HG02981 (cell line): Measurements from ENCODE around the gene SURF1.
"Not testable (repeated sequence)": the region's sequence is repeated elsewhere in the genome, so short reads cannot be mapped to it uniquely, and the experiment has no call there.

Experiments used
- ATAC-seq: cut with Tn5 transposase; IDR thresholded peaks from one replicate; pipeline ENCODE4 v1.9.1; 2021; ENCODE audit warnings: mild to moderate bottlenecking, moderate library complexity; ENCODE audit not compliant: unreplicated experiment

Gene SURF1, protein sequence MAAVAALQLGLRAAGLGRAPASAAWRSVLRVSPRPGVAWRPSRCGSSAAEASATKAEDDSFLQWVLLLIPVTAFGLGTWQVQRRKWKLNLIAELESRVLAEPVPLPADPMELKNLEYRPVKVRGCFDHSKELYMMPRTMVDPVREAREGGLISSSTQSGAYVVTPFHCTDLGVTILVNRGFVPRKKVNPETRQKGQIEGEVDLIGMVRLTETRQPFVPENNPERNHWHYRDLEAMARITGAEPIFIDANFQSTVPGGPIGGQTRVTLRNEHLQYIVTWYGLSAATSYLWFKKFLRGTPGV

DNA sequence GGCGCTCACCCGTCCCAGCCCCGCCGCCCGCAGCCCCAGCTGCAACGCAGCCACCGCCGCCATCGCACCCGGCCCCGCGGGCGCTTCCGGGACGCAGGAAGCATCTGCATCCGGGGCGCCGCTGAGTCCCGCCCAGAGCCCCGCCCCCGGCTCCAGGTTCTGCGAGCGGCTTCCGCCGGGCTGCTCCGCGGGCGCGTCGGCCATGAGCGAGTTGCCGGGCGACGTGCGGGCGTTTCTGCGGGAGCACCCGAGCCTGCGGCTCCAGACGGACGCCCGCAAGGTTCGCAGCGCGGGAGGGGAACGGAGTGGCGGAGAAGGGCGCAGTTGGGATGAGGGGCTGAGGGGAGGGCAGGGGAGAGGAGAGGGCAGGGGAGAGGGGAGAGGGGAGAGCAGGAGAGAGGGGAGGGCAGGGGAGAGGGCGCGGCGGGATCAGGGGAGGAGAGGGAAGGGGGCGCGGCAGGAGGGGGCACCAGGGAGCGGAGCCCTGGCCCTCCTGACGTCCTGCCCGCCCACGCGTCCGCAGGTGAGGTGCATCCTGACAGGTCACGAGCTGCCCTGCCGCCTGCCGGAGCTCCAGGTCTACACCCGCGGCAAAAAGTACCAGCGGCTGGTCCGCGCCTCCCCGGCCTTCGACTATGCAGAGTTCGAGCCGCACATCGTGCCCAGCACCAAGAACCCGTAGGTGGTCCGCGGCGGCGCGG lies at the start of gene SURF1, which contains the start of gene SURF2:
TSS of gene SURF1 (minus strand) at position 97 of the 701 bp plus-strand sequence. CDS start at position 63, 34 bp downstream.
TSS of gene SURF2 (plus strand) at position 160 of the 701 bp plus-strand sequence. CDS start at position 203, 43 bp downstream.
- peak; percentile 73 for ATAC-seq

DNA sequence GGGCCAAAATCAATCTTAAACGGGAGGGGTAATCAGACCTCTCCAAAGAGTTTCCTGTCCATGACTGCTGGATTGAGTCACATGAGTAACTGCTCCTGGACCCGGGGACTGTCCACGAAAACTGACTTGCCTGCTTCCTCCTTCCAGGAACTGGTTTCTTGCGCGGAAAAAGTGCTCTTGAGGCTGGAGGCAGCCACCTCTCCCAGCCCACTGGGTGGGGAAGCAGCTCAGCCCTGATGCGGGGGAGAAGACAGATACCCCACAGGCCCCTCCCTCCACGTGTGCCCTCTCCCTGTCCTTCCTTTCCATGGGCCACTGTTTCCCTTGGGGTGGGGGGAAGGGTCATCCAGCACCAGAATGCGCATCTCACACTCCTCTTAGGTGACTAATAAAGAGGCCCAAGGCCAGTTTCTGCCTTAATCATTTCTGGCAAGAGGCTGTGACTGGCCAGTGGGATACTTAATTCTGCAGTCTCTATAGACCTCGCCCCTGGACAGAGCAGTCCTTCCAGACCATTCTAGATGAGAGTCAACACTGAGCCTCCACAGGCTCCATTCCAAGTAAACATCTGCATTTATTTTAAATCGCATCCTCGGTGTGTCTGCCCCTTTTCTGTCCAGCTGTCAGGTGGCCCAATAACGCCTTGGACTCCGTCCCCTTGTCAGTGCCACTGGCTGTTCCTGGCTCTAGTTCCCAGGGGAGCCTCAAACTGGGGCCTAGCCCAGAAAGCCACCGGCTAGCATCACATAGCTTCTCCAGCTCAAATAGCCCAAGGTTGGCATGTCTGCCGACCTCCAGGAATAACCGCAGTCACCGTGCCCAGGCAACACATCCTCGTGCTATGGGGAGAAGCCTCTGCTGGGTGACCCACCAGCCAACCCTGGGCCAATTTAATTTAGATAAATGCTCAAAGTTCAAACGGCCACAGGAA lies 49.5 kb upstream of the SURF1 start:
- ATAC-seq, result no peak

DNA sequence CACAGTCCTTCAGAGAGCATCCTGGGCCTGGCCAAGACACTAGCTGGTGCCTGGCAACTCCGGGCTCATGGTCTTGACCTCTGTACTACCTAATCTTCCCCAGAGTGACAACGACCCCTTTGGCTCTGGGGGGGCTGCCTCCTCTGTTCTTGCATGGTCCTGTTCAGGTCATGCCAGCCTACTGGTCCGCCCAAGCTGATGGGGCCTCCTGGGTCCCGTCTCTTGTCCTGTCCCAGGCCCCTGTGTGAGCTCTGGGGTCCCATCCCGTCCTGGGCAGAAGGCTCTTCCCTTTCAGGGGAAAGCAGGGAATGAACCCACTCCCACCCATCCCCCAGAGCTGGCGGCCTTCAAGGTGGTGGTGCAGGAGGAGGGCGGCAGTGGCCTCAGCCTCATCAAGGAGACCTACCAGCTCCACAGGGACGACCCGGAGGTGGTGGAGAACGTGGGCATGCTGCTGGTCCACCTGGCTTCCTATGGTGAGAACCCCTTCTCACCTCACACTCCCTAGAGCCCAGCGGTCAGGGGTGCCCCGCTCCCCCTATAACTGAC lies 48.2 kb upstream of the SURF1 start:
- no peak for ATAC-seq

DNA sequence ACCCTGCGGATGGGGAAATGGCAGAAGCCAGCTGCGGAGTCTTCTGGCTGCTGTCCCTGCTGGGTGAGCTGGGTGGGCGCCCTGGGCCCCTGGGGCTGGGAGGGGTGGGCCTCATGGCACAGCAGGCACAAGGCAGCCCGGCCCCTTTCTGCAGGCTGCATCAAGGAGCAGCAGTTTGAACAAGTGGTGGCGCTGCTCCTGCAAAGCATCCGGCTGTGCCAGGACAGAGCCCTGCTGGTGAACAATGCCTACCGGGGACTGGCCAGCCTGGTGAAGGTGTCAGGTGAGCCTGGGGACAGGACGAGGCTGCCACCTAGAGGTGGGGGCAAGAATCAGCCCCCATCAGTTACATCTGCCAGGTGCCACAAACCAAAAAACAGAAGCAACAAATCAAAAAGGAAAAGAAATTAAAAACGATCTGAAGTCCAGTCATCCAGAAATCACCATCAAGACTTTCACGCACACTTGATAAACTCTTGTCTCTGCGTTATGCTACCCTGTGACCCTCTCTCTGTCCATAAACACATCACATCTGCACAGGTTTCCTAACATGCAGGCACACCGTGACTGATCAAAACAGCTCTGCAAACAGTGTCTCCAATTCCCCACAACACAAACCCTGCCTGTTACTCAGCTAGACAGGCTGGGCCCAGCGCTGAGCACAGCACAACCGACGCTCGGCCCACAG lies 47.6 kb upstream of the SURF1 start:
- ATAC-seq, result no peak

DNA sequence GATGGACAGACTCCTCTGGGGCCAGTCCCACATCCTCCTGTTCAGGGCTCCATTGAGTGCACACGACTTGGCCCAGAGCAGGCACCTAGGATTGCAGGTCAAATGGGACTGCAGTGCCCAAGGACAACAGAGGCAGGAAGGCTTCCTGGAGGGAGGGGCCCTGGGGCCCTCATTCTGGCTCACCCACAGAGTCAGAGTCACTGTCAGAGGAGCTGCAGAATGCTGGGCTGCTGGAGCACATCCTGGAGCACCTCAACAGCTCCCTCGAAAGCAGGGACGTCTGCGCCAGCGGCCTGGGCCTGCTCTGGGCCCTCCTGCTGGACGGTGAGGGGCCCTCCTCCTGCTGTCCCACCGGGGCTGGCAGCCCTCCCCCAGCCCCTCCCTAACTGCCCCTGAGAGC lies 46.4 kb upstream of the SURF1 start:
- no peak for ATAC-seq

DNA sequence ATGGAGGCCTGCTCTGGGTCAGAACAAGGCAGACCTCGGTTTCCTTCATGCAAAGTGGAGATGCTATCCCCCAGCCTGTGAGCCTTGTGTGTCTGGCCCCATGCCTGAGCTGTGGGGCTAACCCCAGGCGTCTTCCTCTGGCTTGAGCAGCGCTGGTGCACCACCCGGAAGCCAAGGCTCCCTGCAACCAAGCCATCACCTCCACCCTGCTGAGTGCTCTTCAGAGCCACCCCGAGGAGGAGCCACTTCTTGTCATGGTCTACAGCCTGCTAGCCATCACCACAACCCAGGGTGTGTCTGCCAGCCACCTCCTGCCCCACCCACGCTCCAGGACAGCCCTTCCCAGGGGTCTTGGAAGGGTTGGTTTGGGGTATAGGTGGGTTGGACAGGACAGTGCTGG lies 45.3 kb upstream of the SURF1 start:
- ATAC-seq, result no peak

DNA sequence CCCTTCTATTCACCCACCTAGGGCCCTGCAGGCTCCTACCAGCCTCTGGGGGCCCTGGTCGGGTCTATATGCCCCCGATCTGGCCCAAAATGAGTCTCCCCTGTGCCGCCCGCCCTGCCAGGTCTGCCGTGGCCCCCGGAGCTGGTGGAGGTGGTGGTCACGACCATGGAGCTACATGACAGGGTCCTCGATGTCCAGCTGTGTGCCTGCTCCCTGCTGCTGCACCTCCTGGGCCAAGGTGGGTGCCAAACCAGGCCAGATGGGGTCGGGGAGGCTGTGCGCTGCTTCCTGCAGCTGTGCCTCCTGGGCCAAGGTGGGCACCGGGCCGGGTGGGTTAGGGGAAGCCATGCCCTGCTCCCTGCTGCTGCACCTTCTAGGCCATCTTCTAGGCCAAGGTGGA lies 44.0 kb upstream of the SURF1 start:
- no peak for ATAC-seq

DNA sequence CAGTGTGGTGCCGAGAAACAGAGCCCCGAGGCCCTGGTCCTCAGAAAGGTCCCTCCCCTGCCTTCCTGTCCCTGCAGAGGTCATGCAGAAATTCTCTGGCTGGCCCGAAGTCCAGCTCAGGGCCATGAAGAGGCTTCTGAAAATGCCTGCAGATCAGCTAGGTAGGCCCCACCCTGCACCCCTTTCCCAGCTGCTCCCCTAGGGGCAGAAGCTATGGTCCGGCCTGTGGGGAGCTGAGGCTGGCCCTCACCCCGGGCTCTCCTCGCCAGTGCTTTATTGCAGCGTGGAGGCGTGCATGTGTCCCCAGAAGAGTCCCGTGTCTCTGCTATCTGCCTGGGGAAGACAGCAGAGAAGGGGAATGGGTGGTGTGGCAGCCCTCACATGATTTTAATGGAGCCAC lies 41.6 kb upstream of the SURF1 start:
- ATAC-seq, result no peak

DNA sequence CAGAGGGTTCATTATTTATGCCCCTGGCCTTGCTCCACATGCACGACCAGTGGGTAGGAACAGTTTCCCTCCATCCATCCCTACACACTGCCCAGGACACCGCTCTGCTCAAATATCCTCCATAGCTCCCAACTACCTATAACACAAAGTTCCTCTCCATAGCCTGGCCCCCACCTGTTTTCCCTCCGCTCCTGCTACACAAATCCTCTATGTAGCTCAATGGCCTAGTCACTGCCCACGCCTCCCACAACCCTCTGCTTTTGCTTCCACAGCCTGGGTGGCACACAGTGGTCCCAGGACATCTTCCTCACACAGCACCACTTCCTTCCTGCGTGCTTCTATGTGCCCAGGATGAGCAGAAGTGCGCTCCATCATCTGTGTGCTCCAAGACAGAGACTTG lies 41.1 kb upstream of the SURF1 start:
- ATAC-seq, result no peak

DNA sequence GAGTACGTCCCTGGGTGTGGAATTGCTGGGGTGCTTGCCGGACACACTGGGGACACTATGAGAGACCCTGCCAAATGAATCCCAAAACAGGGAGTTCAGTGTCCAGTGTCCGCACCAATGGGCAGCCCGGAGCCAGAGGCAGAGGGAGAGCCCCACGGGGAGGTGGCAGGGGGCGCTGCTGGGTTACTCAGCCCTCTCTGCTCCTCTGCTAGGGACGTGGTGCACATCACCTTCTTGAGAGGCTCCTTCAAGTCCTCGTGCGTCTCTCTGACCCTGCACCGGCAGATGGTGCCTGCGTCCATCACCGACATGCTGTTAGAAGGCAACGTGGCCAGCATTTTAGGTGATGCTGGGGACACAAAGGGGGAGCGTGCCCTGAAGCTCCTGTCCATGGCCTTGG lies 40.7 kb upstream of the SURF1 start:
- no peak for ATAC-seq

DNA sequence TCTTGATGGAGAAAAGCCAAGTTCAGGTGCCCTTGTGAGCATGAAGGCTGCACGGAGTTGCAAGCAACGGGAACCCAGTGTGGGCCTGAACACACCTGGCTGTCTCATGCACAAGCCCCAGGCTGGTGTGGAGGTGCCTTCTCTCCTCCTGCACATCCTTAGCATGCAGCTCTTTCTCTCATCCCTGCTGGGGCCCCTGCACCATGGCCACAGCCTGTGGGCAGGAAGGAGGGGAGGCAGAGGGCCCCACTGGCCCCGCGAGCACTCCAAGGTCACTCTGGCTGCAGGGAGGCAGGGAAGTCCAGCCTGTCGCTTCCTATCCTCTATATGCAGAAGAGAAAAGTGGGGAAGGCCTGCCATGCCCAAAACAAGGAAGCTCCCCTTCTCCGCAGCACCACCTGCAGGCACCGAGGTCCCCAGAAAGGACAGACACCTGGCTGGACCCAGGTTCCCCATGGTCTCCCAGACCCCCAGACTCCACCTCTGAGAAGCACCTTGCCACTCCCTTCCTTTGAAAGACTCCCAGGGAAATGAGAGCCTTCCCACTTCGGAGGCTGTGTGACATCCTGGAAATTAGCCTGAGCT lies 38.5 kb upstream of the SURF1 start:
- no peak for ATAC-seq

DNA sequence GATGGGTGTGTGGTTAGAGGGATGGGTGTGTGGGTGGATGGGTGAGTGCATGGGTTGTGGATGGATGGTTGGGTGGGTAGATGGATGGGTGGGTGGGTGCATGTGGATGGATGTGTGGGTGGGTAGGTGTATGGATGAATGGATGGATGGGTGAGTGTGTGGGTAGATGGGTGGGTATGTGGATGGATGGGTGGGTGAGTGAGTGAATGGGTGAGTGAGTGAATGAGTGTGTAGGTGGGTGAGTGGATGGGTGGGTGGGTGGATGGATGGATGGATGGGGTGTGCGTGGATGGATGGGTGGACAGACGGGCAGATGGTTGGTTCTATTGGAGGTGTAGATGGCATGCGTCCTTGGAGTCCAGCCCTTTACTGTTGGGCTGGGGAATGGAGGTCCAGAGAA lies 37.1 kb upstream of the SURF1 start:
- no peak for ATAC-seq

DNA sequence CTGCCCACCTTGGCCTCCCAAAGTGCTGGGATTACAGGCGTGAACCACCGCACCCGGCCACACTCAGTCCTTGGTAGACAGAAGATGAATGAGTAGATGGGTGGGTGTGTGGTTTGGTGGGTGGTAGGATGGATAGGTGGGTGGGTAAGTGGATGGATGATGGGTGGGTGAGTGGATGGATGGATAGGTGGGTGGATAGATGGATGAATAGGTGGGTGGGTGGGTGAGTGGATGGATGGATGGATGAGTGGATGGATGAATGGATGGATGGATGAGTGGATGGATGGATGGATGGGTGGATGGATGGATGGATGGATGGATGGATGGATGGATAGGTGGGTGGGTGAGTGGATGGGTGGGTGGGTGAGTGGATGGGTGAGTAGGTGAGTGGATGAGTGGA lies 36.0 kb upstream of the SURF1 start:
- ATAC-seq, result not testable (repeated sequence)

DNA sequence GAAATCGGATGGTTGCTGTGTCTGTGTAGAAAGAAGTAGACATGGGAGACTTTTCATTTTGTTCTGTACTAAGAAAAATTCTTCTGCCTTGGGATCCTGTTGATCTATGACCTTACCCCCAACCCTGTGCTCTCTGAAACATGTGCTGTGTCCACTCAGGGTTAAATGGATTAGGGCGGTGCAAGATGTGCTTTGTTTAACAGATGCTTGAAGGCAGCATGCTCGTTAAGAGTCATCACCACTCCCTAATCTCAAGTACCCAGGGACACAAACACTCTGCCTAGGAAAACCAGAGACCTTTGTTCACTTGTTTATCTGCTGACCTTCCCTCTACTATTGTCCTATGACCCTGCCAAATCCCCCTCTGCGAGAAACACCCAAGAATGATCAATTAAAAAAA lies 35.2 kb upstream of the SURF1 start:
- ATAC-seq, result not testable (repeated sequence)

DNA sequence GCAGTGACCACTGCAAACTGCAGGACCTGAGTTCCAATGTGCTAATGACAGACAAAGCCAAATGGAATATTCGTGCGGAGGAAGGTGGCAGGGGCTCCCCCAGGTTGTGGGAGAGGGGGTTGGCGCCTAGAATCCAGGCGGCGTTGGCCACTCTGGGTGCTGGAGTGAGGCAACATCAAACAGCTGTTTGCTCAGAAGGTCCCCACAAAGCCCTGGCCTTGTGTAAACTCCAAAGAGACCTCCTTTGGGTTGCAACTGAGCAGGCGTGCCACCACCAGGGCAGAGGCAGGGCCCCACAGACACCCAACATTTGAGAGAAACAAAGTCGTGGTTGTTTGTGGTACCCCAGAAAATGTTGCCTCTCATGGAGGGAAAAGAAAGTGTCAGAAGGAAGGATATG lies 34.4 kb upstream of the SURF1 start:
- ATAC-seq, result no peak

DNA sequence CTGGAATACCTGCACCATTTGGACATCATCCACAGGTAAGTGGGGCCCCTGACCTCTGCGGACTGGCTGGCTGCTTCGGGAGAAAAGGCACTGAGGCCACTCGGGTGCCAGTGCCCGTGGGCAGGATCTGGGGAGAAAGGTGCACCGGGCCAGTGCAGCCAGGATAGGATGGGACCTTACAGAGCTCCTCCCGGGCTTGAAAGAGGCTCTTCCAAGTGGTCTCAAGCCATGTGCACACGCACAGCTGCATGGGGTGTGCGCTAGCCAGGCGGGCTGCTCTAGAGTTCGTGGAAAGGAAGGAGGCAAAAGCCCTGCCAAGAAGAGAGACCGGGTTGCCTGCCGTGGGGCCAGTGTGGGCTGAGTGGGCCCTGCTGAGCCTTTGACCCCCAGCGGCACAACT lies 33.3 kb upstream of the SURF1 start:
- ATAC-seq, result no peak

DNA sequence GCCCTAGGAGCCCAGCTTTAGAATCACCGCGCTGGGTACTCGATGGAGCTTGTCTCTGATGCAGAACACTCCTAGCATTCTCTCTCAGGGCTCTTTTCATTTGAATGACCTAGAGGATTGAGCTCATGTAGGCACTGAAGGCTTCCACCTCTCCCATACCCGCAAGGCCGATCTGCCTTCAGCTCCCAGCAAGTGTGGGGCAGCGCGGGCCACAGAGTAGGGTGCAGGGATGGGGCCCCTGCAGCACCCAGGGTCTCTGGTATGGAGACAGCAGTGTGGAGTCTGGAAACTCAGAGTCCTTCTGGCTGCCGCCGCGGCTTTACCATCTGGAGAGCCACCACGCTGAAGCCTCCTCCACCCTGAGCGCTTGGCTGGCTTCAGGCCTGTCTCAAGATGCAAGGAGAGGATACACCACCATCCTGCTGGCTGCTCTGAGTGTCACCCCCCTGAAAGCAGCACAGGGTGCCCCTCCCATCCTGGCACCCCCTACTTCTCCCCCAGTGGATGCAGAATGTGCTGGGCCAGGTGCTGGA lies 32.8 kb upstream of the SURF1 start:
- ATAC-seq, result no peak

DNA sequence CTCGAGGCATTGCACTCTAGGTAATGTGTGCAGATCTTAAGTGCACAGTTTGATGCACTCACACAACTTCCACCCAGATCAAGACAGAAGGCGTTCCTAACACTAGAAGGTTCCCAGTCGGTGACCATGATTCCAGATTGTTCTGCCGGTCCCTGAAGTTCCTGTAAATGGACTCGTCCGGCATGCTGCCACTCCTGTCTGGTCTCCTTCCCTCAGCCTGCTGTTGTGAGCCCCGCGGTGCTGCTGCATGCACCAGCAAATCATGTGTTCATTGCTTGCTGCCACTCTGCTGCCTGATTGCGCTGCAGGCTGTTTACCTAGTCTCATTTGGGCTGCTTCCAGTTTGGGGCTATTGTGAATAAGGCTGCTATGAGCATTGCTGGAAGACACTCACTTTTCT lies 31.4 kb upstream of the SURF1 start:
- no peak for ATAC-seq

DNA sequence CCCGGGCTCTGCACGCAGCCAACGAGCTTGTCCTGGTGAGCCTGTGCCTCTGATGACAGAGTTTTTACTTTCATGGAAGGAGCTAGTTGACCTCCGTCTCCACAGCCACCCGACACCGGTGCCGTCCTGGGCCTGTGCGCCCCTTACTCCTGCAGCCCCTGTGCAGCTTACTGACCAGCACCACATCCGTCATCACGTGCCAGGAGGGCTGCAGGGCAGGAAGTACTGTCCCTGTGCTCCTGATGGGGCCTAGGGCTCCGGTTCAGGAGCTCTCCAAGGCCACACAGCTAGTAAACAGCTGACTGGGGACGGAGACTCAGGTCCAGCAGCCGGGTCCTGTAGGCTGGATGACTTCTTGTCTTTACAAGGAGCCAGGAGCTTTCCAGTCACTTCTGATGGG lies 30.1 kb upstream of the SURF1 start:
- no peak for ATAC-seq

DNA sequence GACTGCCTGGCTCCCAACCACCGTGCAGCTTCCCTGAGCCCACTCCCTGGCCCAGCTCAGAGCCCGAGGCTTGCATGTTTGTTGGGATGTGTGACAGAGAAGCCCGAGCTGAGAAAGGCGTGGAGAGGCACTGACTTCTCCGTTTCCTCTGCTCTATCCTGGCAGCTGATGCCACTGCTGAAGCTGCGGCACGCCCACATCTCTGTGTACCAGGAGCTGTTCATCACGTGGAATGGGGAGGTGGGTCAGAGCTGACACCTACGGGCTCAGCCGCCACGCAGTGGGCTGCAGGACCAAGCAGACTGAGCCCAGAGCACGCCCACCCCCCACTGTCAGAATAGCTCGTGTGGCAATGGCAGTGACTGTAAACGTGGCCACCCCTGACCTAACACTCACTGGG lies 29.2 kb upstream of the SURF1 start:
- ATAC-seq, result no peak
